K562 (cell line): ENCODE results near the gene PSMD4. TPM values are rescaled to one million over a fixed set of nuclear protein-coding genes. Genes with fewer than 3 reads are reported as not detected.

Experiments used
- ATF1 ChIP-seq, 2 experiments: fragments of 450-650 bp in 1 of 2; IDR thresholded peaks; 2 replicates each; pipeline ENCODE4 v1.6.1; 2016; ENCODE audit warnings: missing compliant biosample characterization in 1 of 2, missing genetic modification characterization in 1 of 2
- BRD9 ChIP-seq: fragments of 450-650 bp; IDR thresholded peaks from 2 replicates; pipeline ENCODE4 v1.6.1; 2018; ENCODE audit warnings: low read depth; ENCODE audit not compliant: partially characterized antibody
- CHD1 ChIP-seq: fragments of 200-600 bp; sonication (generic); IDR thresholded peaks from one replicate; pipeline ENCODE4 v1.6.1; 2012; ENCODE audit warnings: mild to moderate bottlenecking, moderate library complexity, low read length, inconsistent platforms
- CXXC5 ChIP-seq: fragments of 250-450 bp; sonication (Bioruptor Pico); IDR thresholded peaks from 2 replicates; pipeline ENCODE4 v1.8.0; 2022; ENCODE audit warnings: inconsistent platforms, mild to moderate bottlenecking, moderate library complexity
- GABPA ChIP-seq: fragments of 200-800 bp; sonication (Bioruptor generic); conservative IDR thresholded peaks from 2 replicates; pipeline ENCODE4 v1.6.1; 2016; ENCODE audit warnings: low read depth, missing genetic modification characterization, missing compliant biosample characterization
- GTF2B ChIP-seq: IDR thresholded peaks from 2 replicates; pipeline ENCODE4 v1.6.1; 2011; ENCODE audit not compliant: insufficient read length; ENCODE audit errors: extremely low read depth
- IFI16 ChIP-seq: fragments of 250-450 bp; sonication (Bioruptor Pico); IDR thresholded peaks from 2 replicates; pipeline ENCODE4 v2.1.2; 2022; ENCODE audit warnings: mild to moderate bottlenecking, inconsistent platforms
- KDM5B ChIP-seq: fragments of 200-600 bp; sonication (generic); IDR thresholded peaks from 2 replicates; pipeline ENCODE4 v1.6.1; 2012; ENCODE audit warnings: low read depth, mild to moderate bottlenecking, moderate library complexity, low read length, control low read depth, inconsistent platforms; ENCODE audit not compliant: insufficient replicate concordance
- LARP7 ChIP-seq: fragments of 450-650 bp; IDR thresholded peaks from 2 replicates; pipeline ENCODE4 v1.6.1; 2016
- MTA1 ChIP-seq: fragments of 450-650 bp; IDR thresholded peaks from 2 replicates; pipeline ENCODE4 v1.6.1; 2017; ENCODE audit warnings: borderline replicate concordance
- MYNN ChIP-seq, 2 experiments: sonication (generic); formaldehyde crosslinking in 1 of 2; IDR thresholded peaks; 2 replicates each; pipeline versions ENCODE4 v1.5.0 to v1.6.1; 2016 to 2020; ENCODE audit warnings: antibody characterized with exemption in 1 of 2, missing genetic modification reagents in 1 of 2
- NBN ChIP-seq: fragments of 450-650 bp; IDR thresholded peaks from 2 replicates; pipeline ENCODE4 v1.6.1; 2016; ENCODE audit warnings: low read depth, mild to moderate bottlenecking
- NCOA1 ChIP-seq: fragments of 450-650 bp; IDR thresholded peaks from 2 replicates; pipeline ENCODE4 v1.6.1; 2016; ENCODE audit warnings: low read depth
- SREBF2 ChIP-seq: sonication (generic); formaldehyde crosslinking; IDR thresholded peaks from 2 replicates; pipeline ENCODE4 v1.4.0; 2020; ENCODE audit warnings: mild to moderate bottlenecking, missing genetic modification reagents
- TCF15 ChIP-seq: fragments of 250-450 bp; sonication (Bioruptor Pico); IDR thresholded peaks from 2 replicates; pipeline ENCODE4 v1.8.0; 2022; ENCODE audit warnings: moderate library complexity, mild to moderate bottlenecking, inconsistent platforms
- TCF7 ChIP-seq: sonication (generic); IDR thresholded peaks from 2 replicates; pipeline ENCODE4 v1.6.1; 2016; ENCODE audit warnings: antibody characterized with exemption, borderline replicate concordance
- TFE3 ChIP-seq: fragments of 450-650 bp; formaldehyde crosslinking; IDR thresholded peaks from 2 replicates; pipeline ENCODE4 v1.4.0; 2020; ENCODE audit warnings: mild to moderate bottlenecking, mixed read lengths
- USF1 ChIP-seq: sonication (generic); formaldehyde crosslinking; IDR thresholded peaks from 2 replicates; pipeline ENCODE4 v1.9.0; 2022; ENCODE audit warnings: mild to moderate bottlenecking, missing genetic modification reagents
- ZNF212 ChIP-seq: fragments of 450-650 bp; formaldehyde crosslinking; IDR thresholded peaks from 2 replicates; pipeline ENCODE4 v1.4.0; 2020; ENCODE audit warnings: mild to moderate bottlenecking
- ZNF224 ChIP-seq: sonication (generic); formaldehyde crosslinking; IDR thresholded peaks from 2 replicates; pipeline ENCODE4 v1.8.0; 2022; ENCODE audit warnings: mild to moderate bottlenecking, missing genetic modification reagents
- ZNF239 ChIP-seq: fragments of 250-450 bp; sonication (Bioruptor Pico); IDR thresholded peaks from 2 replicates; pipeline ENCODE4 v1.4.0; 2020; ENCODE audit warnings: mild to moderate bottlenecking
- ZNF586 ChIP-seq: fragments of 450-650 bp; formaldehyde crosslinking; conservative IDR thresholded peaks from 2 replicates; pipeline ENCODE4 v1.4.0; 2020; ENCODE audit warnings: mild to moderate bottlenecking, moderate library complexity
- polyA plus RNA-seq, 8 experiments: library from polyadenylated mRNA; depleted of rRNA in 4 of 8; stranded (reverse) in 5 of 8; unstranded in 3 of 8; fragments of >200 nt; fragmentation: Nextera tagmentation in 2 of 8; fragmentation: Illumina TruSeq in 1 of 8; extraction: Ambion mirVana in 2 of 8; extraction: Trizol in 1 of 8; gene quantifications; 2 replicates each; pipeline versions ENCODE4 v1.2.1 to v1.2.3, GENCODE V29; 2011 to 2014; ENCODE audit warnings: inconsistent platforms in 1 of 8, missing spikeins in 1 of 8
- total RNA-seq, 7 experiments: library from RNA; depleted of rRNA in 6 of 7; stranded (reverse); fragments of >200 nt in 6 of 7; fragmentation: Illumina TruSeq in 2 of 7; extraction: Trizol in 2 of 7; gene quantifications; 2 replicates each; pipeline versions ENCODE4 v1.2.1 to v1.2.3, GENCODE V29; 2011 to 2021; ENCODE audit warnings: low replicate concordance in 1 of 7
- TF ChIP-seq, protein P1 (sequence below): sonication (generic); formaldehyde crosslinking; IDR thresholded peaks from 2 replicates; pipeline ENCODE4 v1.5.0; 2020; ENCODE audit warnings: missing genetic modification reagents

The PSMD4 gene
- total and polyA plus RNA-seq, 9 of the 15 experiments (the other 6 are each of a cell fraction or from before 2014, with no cell fraction given), result 194 to 353 (median 295) TPM

DNA sequence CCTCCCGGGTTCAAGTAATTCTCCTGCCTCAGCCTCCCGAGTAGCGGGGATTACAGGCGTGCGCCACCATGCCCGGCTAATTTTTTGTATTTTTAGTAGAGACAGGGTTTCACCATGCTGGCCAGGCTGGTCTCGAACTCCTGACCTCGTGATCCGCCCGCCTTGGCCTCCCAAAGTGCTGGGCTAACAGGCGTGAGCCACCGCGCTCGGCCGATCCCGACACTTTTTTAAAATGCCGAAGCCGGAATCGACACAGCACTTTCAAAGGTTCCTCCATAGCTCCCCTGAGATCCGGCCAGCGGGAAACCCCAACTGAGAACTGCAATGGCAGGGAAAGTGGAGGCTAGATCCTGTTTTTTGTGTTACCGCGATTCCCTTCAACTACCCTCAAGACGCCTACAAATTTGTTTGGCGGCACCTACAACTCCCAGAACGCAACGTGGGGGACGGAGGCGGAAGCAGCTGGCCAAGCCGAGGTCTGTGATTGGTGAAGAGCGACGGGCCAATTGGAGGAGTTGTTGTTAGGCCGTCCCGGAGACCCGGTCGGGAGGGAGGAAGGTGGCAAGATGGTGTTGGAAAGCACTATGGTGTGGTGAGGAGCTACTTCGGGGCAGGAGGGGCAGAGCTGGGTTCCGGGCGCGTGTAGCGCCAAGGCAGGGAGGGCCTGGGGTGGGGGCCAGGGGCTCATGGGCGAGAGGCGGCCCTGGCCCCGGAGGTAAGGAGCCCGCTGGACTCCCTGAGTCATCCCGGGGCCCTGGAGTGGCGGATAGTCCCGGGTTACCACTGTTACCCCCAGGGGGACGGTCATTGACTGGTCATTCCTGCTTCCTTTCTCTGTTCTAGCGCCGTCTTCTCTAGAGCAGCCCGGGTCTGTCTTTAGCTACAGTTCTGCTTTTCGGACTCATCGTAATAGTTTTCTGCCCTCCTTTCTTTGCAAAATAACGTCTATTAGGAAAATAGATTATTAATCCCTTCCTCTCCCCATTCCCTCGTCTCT lies at the start of gene PSMD4 (continued):
- TF ChIP-seq MTA1 (0 out of 2 replicates have a peak, but pooled peaks have one; percentile 11), TFE3 (CRISPR knock-in tag) (no peak; the same call in 1 of the 2 replicates), ZNF239 (CRISPR knock-in tag) (no peak), NCOA1 (peak; percentile 16; the same call in 1 of the 2 replicates), TCF7 (no peak), ZNF212 (CRISPR knock-in tag) (no peak), CXXC5 (CRISPR knock-in tag) (peak; percentile 58), ATF1 (CRISPR knock-in tag; IDR thresholded peaks at IDR 0.05) (no peak), ATF1 (tag; IDR thresholded peaks at IDR 0.05) (peak; percentile 68), GTF2B (no peak), KDM5B (peak; percentile 95), USF1 (CRISPR knock-in tag) (no peak), TCF15 (CRISPR knock-in tag) (no peak), GABPA (tag) (peak; percentile 93), MYNN (IDR thresholded peaks at IDR 0.05) (no peak), MYNN (CRISPR knock-in tag; IDR thresholded peaks at IDR 0.05) (no peak), CHD1 (no peak), NBN (no peak; the same call in 1 of the 2 replicates), SREBF2 (no peak), LARP7 (0 out of 2 replicates have a peak, but pooled peaks have one; percentile 26), ZNF586 (CRISPR knock-in tag) (no peak), ZNF224 (CRISPR knock-in tag) (0 out of 2 replicates have a peak, but pooled peaks have one; percentile 20), BRD9 (peak; percentile 43), IFI16 (no peak)
- TF ChIP-seq, protein P1, sequence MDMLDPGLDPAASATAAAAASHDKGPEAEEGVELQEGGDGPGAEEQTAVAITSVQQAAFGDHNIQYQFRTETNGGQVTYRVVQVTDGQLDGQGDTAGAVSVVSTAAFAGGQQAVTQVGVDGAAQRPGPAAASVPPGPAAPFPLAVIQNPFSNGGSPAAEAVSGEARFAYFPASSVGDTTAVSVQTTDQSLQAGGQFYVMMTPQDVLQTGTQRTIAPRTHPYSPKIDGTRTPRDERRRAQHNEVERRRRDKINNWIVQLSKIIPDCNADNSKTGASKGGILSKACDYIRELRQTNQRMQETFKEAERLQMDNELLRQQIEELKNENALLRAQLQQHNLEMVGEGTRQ (CRISPR knock-in tag), result no peak
